Keratinocyte (primary cell): Measurements from ENCODE around the gene SOX10. TPM values are rescaled to one million over a fixed set of nuclear protein-coding genes. Genes with fewer than 3 reads are reported as not detected.

Source experiments
- DNase-seq: peaks from one replicate; pipeline ENCODE4 v3.0.0-alpha.2; 2011; ENCODE audit warnings: low read depth, missing footprints, low spot score
- FAIRE-seq: peaks from 2 replicates; lab custom pipeline; 2011; peaks lifted over from hg19 to GRCh38; lab: Jason Lieb, UNC
- H2AFZ ChIP-seq: 2 replicates; pipeline ENCODE4 v1.6.0; 2012; ENCODE audit warnings: low read length, control low read depth, inconsistent platforms; ENCODE audit not compliant: control insufficient read depth
- H3K27ac ChIP-seq: 2 replicates; pipeline ENCODE4 v1.5.1; 2011; ENCODE audit warnings: low read length; ENCODE audit not compliant: control insufficient read depth, insufficient read depth
- H3K27me3 ChIP-seq: 3 replicates; pipeline ENCODE4 v1.6.0; 2011; ENCODE audit warnings: low read length; ENCODE audit not compliant: control insufficient read depth, insufficient read depth; ENCODE audit errors: extremely low read depth
- H3K36me3 ChIP-seq, 2 experiments: 2 replicates in 1 of 2; 3 replicates in 1 of 2; pipeline ENCODE4 v1.5.1; 2011; ENCODE audit warnings: low read length in 2 of 2, mild to moderate bottlenecking in 1 of 2; ENCODE audit not compliant: control insufficient read depth in 2 of 2, insufficient read depth in 2 of 2; ENCODE audit errors: extremely low read depth in 1 of 2
- H3K4me1 ChIP-seq: 3 replicates; pipeline ENCODE4 v1.5.1; 2011; ENCODE audit warnings: low read length; ENCODE audit not compliant: control insufficient read depth, insufficient read depth; ENCODE audit errors: extremely low read depth
- H3K4me2 ChIP-seq: 3 replicates; pipeline ENCODE4 v1.6.0; 2011; ENCODE audit warnings: low read depth, low read length; ENCODE audit not compliant: control insufficient read depth, insufficient read depth; ENCODE audit errors: extremely low read depth
- H3K4me3 ChIP-seq, 3 experiments: fragments of 200-600 bp in 1 of 3; sonication (generic) in 1 of 3; 2 replicates in 2 of 3; 3 replicates in 1 of 3; pipeline ENCODE4 v1.5.1; 2011 to 2016; ENCODE audit warnings: low read length in 3 of 3, mild to moderate bottlenecking in 3 of 3, control low read depth in 2 of 3, inconsistent platforms in 1 of 3, low read depth in 1 of 3, mixed read lengths in 1 of 3, mixed run types in 1 of 3, moderate library complexity in 1 of 3; ENCODE audit not compliant: control insufficient read depth in 2 of 3, insufficient read depth in 2 of 3; ENCODE audit errors: extremely low read depth in 1 of 3
- H3K79me2 ChIP-seq: 2 replicates; pipeline ENCODE4 v1.6.0; 2012; ENCODE audit warnings: low read length; ENCODE audit not compliant: control insufficient read depth, insufficient read depth
- H3K9ac ChIP-seq: 3 replicates; pipeline ENCODE4 v1.6.0; 2011; ENCODE audit warnings: low read length; ENCODE audit not compliant: control insufficient read depth, insufficient read depth; ENCODE audit errors: extremely low read depth
- H3K9me1 ChIP-seq: 3 replicates; pipeline ENCODE4 v1.6.0; 2011; ENCODE audit warnings: low read length; ENCODE audit not compliant: control insufficient read depth, insufficient read depth; ENCODE audit errors: extremely low read depth
- H3K9me3 ChIP-seq: 2 replicates; pipeline ENCODE4 v1.5.1; 2012; ENCODE audit warnings: low read depth, low read length; ENCODE audit not compliant: control insufficient read depth
- H4K20me1 ChIP-seq: 3 replicates; pipeline ENCODE4 v1.6.0; 2011; ENCODE audit warnings: low read length; ENCODE audit not compliant: control insufficient read depth, insufficient read depth; ENCODE audit errors: extremely low read depth
- EZH2 ChIP-seq: IDR thresholded peaks from one replicate; pipeline ENCODE4 v1.6.1; 2012; ENCODE audit warnings: inconsistent platforms, mild to moderate bottlenecking, low read length, moderate library complexity
- dilution Hi-C: fragments of 300-500 bp; cut with MboI; formaldehyde crosslinking; loops from one replicate; pipeline ENCODE4 v1.7.0; 2020; ENCODE audit warnings: low sequenced_read_pairs; ENCODE audit not compliant: extremely low pct_ligation_motif_present
- polyA plus RNA-seq, 5 experiments: library from polyadenylated mRNA; depleted of rRNA in 3 of 5; stranded (reverse) in 3 of 5; stranded (forward) in 1 of 5; unstranded in 1 of 5; fragments of >200 nt; gene quantifications; 1 replicate in 1 of 5; 2 replicates in 3 of 5; 3 replicates in 1 of 5; pipeline versions ENCODE4 v1.2.1 to v1.2.3, GENCODE V29; 2011 to 2012; ENCODE audit warnings: missing spikeins in 2 of 5, low read depth in 1 of 5, low replicate concordance in 1 of 5
- TF ChIP-seq, protein P1 (sequence below), 3 experiments: IDR thresholded peaks in 1 of 3; conservative IDR thresholded peaks in 1 of 3; optimal IDR thresholded peaks in 1 of 3; 2 replicates in 2 of 3; 3 replicates in 1 of 3; pipeline versions ENCODE3 to v1.5.1; 2011; ENCODE audit warnings: low read length in 3 of 3, mild to moderate bottlenecking in 3 of 3, moderate library complexity in 2 of 3, control low read depth in 1 of 3, inconsistent platforms in 1 of 3; ENCODE audit not compliant: insufficient read depth in 2 of 3; ENCODE audit errors: extremely low read depth in 1 of 3

Gene SOX10
- polyA plus RNA-seq, 1 donor (not counting 4 experiments of a cell fraction or from before 2014, with no cell fraction given) = not detected

DNA sequence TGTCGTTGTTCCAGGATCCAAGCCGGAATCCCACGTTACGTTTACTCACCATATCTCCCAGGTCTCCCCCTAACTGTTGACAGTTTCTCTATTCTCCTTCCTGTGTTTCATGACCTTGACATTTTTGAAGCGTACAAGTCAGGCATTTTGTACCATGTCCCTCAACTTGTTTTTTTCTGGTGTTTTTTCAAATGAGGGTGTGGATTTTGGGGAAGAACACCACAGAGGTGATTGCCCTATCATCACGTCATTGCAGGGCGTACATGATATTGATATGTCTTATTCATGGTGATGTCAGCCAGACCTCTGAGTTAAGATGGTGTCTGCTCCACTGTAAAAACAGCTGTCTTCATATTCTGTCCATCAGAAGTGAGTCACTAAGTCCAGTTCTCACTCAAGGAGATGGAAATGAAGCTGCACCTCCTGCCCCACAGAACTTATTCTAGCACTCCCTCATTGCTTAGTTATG lies 28.3 kb upstream of the SOX10 start:
- TF ChIP-seq EZH2 = no peak
- TF ChIP-seq, protein P1, sequence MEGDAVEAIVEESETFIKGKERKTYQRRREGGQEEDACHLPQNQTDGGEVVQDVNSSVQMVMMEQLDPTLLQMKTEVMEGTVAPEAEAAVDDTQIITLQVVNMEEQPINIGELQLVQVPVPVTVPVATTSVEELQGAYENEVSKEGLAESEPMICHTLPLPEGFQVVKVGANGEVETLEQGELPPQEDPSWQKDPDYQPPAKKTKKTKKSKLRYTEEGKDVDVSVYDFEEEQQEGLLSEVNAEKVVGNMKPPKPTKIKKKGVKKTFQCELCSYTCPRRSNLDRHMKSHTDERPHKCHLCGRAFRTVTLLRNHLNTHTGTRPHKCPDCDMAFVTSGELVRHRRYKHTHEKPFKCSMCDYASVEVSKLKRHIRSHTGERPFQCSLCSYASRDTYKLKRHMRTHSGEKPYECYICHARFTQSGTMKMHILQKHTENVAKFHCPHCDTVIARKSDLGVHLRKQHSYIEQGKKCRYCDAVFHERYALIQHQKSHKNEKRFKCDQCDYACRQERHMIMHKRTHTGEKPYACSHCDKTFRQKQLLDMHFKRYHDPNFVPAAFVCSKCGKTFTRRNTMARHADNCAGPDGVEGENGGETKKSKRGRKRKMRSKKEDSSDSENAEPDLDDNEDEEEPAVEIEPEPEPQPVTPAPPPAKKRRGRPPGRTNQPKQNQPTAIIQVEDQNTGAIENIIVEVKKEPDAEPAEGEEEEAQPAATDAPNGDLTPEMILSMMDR (optimal IDR thresholded peaks at IDR 0.05 in 1 of 3, IDR thresholded peaks at IDR 0.05 in 1 of 3, conservative IDR thresholded peaks at IDR 0.05 in 1 of 3; ENCODE audit: extremely low read depth in 1 of 3, insufficient read depth in 2 of 3, low read length in 3 of 3) = no peak
- Histone ChIP-seq H3K36me3 (no peaks in the 10 kb centered on the region), H3K27me3 (no peaks in the 10 kb centered on the region), H3K4me1 (peaks cover 9% of the 10 kb centered on the region), H3K4me2 (no peak overlapping the region), H3K9me1 (no peaks in the 10 kb centered on the region), H3K27ac (no peak overlapping the region), H3K9me3 (no peaks in the 10 kb centered on the region), H3K4me3 (no peak overlapping the region), H4K20me1 (no peaks in the 10 kb centered on the region), H3K9ac (no peak overlapping the region), H3K79me2 (no peaks in the 10 kb centered on the region), H2AFZ (no peak overlapping the region)
- peak; percentile 9 for DNase-seq
- no peak for FAIRE-seq
- dilution Hi-C loops = no loop called here

DNA sequence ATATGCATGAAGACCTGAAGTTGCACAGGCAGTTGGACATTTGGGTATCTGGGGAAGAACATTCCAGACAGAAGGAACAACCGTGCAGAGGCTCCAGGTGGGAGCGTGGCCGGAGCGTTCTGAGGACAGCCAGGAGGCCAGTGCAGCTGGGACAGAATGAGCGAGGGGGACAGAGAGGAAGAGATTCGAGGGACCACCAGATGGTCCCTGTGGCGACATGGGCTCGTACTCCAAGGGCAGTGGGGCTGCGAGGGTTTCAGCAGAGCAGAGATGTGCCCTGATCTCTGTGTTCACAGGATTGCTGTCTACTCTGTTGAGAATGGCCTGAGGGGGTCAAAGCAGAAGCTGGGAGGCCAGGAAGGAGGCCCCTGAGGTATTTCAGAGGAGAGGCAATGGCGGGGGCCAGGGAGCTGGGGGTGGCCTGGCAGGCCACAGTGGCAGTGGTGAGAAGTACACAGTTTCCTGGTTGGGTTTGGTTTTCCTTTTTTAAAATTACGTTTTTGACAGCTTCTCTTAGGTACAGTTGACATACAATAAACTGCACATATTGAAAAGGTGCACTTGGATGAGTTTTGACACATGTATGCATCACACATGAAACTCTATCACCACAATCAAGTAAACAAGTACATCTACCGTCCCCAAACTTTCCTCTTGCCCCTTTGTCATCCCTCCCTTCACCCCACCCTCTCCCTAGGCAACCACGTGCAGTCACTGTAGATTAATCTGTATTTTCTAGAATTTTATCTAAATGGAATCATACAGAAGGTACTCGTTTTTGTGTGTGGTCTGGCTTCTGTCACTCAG lies 24.8 kb upstream of the SOX10 start:
- Histone ChIP-seq H3K4me1 (no peaks in the 10 kb centered on the region), H3K27ac (no peak overlapping the region), H3K36me3 (no peaks in the 10 kb centered on the region), H3K27me3 (no peaks in the 10 kb centered on the region), H2AFZ (no peak overlapping the region), H3K9ac (no peak overlapping the region), H3K9me3 (no peaks in the 10 kb centered on the region), H3K4me3 (no peak overlapping the region), H3K9me1 (no peaks in the 10 kb centered on the region), H3K4me2 (no peak overlapping the region), H3K79me2 (no peaks in the 10 kb centered on the region), H4K20me1 (no peaks in the 10 kb centered on the region)
- DNase-seq (no peak), FAIRE-seq (no peak)
- dilution Hi-C loops = no loop called here
- no peak for TF ChIP-seq EZH2
- TF ChIP-seq, protein P1 (optimal IDR thresholded peaks at IDR 0.05 in 1 of 3, IDR thresholded peaks at IDR 0.05 in 1 of 3, conservative IDR thresholded peaks at IDR 0.05 in 1 of 3; ENCODE audit: extremely low read depth in 1 of 3, insufficient read depth in 2 of 3, low read length in 3 of 3) = no peak
